ENCODE data around the gene SLC17A1. TPM values are rescaled to one million over a fixed set of nuclear protein-coding genes. Genes with fewer than 3 reads are reported as not detected.
A peak's percentile ranks its signal among the peaks of the same experiment; 100 is the strongest.
"Not testable (repeated sequence)": the region's sequence is repeated elsewhere in the genome, so short reads cannot be mapped to it uniquely, and the experiment has no call there.

SLC17A1 gene
- polyA plus RNA-seq, 1 donor, result 0.09 TPM

- WGBS (ENCODE audit: insufficient coverage, low lambda C conversion rate), result no CpG with 5 or more reads among the region's 1 CpG
- Histone ChIP-seq H3K27ac (ENCODE audit: low read length) (no peak overlapping the region), H3K4me1 (ENCODE audit: control insufficient read depth, insufficient read depth, low read length) (peaks cover 7% of the 10 kb centered on the region), H3K27me3 (ENCODE audit: control insufficient read depth, insufficient read depth, low read length) (no peaks in the 10 kb centered on the region), H3K36me3 (ENCODE audit: control insufficient read depth, insufficient read depth, low read length) (peaks cover 40% of the 10 kb centered on the region), H3K4me3 (ENCODE audit: low read length) (no peak overlapping the region), H3K9me3 (ENCODE audit: control insufficient read depth, low read depth, low read length) (no peaks in the 10 kb centered on the region)
- DNase-seq, result no peak
Observed at GRCh38 chr6:25768566-25768965, 63.3 kb downstream of the SLC17A1 start.

- H3K36me3 ChIP-seq (ENCODE audit: control insufficient read depth, insufficient read depth, low read length), result peaks cover 32% of the 10 kb centered on the region
- no peak overlapping the region for H3K4me3 ChIP-seq (ENCODE audit: low read length)
- H3K27ac ChIP-seq (ENCODE audit: low read length), result no peak overlapping the region
- H3K4me1 ChIP-seq (ENCODE audit: control insufficient read depth, insufficient read depth, low read length), result peaks cover 7% of the 10 kb centered on the region
- no peaks in the 10 kb centered on the region for H3K27me3 ChIP-seq (ENCODE audit: control insufficient read depth, insufficient read depth, low read length)
- H3K9me3 ChIP-seq (ENCODE audit: control insufficient read depth, low read depth, low read length), result no peaks in the 10 kb centered on the region
- no peak for DNase-seq
- WGBS (ENCODE audit: insufficient coverage, low lambda C conversion rate), result no CpG with 5 or more reads among the region's 2 CpGs
Observed at GRCh38 chr6:25764611-25765010, 67.2 kb downstream of the SLC17A1 start.

GRCh38 chr6:25757936-25758642 lies 73.8 kb downstream of the SLC17A1 start:
- H3K9me3 ChIP-seq (ENCODE audit: control insufficient read depth, low read depth, low read length), result no peaks in the 10 kb centered on the region
- H3K4me3 ChIP-seq (ENCODE audit: low read length), result peak overlapping the region; percentile 6
- no peaks in the 10 kb centered on the region for H3K27me3 ChIP-seq (ENCODE audit: control insufficient read depth, insufficient read depth, low read length)
- H3K27ac ChIP-seq (ENCODE audit: low read length), result no peak overlapping the region
- H3K36me3 ChIP-seq (ENCODE audit: control insufficient read depth, insufficient read depth, low read length), result peaks cover 4% of the 10 kb centered on the region
- DNase-seq, result no peak
- peaks cover 27% of the 10 kb centered on the region for H3K4me1 ChIP-seq (ENCODE audit: control insufficient read depth, insufficient read depth, low read length)
- WGBS (ENCODE audit: insufficient coverage, low lambda C conversion rate), result no CpG with 5 or more reads among the region's 6 CpGs

- no peaks in the 10 kb centered on the region for H3K27me3 ChIP-seq (ENCODE audit: control insufficient read depth, insufficient read depth, low read length)
- 87% methylated on average over 3 of the region's 9 CpGs for WGBS (ENCODE audit: insufficient coverage, low lambda C conversion rate)
- H3K4me1 ChIP-seq (ENCODE audit: control insufficient read depth, insufficient read depth, low read length), result peaks cover 31% of the 10 kb centered on the region
- peak overlapping the region; percentile 61 for H3K4me3 ChIP-seq (ENCODE audit: low read length)
- H3K9me3 ChIP-seq (ENCODE audit: control insufficient read depth, low read depth, low read length), result no peaks in the 10 kb centered on the region
- H3K36me3 ChIP-seq (ENCODE audit: control insufficient read depth, insufficient read depth, low read length), result no peaks in the 10 kb centered on the region
- H3K27ac ChIP-seq (ENCODE audit: low read length), result no peak overlapping the region
- no peak for DNase-seq
Observed at GRCh38 chr6:25756382-25757363, 75.2 kb downstream of the SLC17A1 start.

- no CpG with 5 or more reads among the region's 1 CpG for WGBS (ENCODE audit: insufficient coverage, low lambda C conversion rate)
- Histone ChIP-seq H3K27me3 (ENCODE audit: control insufficient read depth, insufficient read depth, low read length) (no peaks in the 10 kb centered on the region), H3K27ac (ENCODE audit: low read length) (peak overlapping the region; percentile 91), H3K9me3 (ENCODE audit: control insufficient read depth, low read depth, low read length) (no peaks in the 10 kb centered on the region), H3K4me1 (ENCODE audit: control insufficient read depth, insufficient read depth, low read length) (peaks cover 41% of the 10 kb centered on the region), H3K4me3 (ENCODE audit: low read length) (peak overlapping the region; percentile 61), H3K36me3 (ENCODE audit: control insufficient read depth, insufficient read depth, low read length) (no peaks in the 10 kb centered on the region)
- DNase-seq, result peak in 1 of 2 donors; percentile 65
Observed at GRCh38 chr6:25755483-25755882, 76.4 kb downstream of the SLC17A1 start.

- no peaks in the 10 kb centered on the region for H3K36me3 ChIP-seq (ENCODE audit: control insufficient read depth, insufficient read depth, low read length)
Observed at GRCh38 chr6:25754535-25754934, 77.3 kb downstream of the SLC17A1 start, which contains the start of gene SLC17A4. TSS of gene SLC17A4 (plus strand) at chr6:25754742. CDS start at chr6:25761963, 7,221 bp downstream.

GRCh38 chr6:25753079-25753478 lies 78.8 kb downstream of the SLC17A1 start:
- Histone ChIP-seq H3K9me3 (ENCODE audit: control insufficient read depth, low read depth, low read length) (no peaks in the 10 kb centered on the region), H3K36me3 (ENCODE audit: control insufficient read depth, insufficient read depth, low read length) (no peaks in the 10 kb centered on the region), H3K4me3 (ENCODE audit: low read length) (no peak overlapping the region), H3K4me1 (ENCODE audit: control insufficient read depth, insufficient read depth, low read length) (peaks cover 57% of the 10 kb centered on the region), H3K27ac (ENCODE audit: low read length) (no peak overlapping the region), H3K27me3 (ENCODE audit: control insufficient read depth, insufficient read depth, low read length) (no peaks in the 10 kb centered on the region)
- DNase-seq, result no peak

More at GRCh38 chr6:25754535-25754934, 77.3 kb downstream of the SLC17A1 start, which contains the start of gene SLC17A4:
- H3K4me3 ChIP-seq (ENCODE audit: low read length), result peak within 1 kb of the TSS; percentile 61
- peak in 1 of 2 donors; percentile 71 for DNase-seq
- peak within 1 kb of the TSS; percentile 91 for H3K27ac ChIP-seq (ENCODE audit: low read length)
- no peaks in the 10 kb centered on the region for H3K27me3 ChIP-seq (ENCODE audit: control insufficient read depth, insufficient read depth, low read length)
- no peaks in the 10 kb centered on the region for H3K9me3 ChIP-seq (ENCODE audit: control insufficient read depth, low read depth, low read length)
- H3K4me1 ChIP-seq (ENCODE audit: control insufficient read depth, insufficient read depth, low read length), result peaks cover 50% of the 10 kb centered on the region

GRCh38 chr6:25750906-25751305 lies 80.9 kb downstream of the SLC17A1 start:
- H3K27ac ChIP-seq (ENCODE audit: low read length), result peak overlapping the region; percentile 86
- no peaks in the 10 kb centered on the region for H3K9me3 ChIP-seq (ENCODE audit: control insufficient read depth, low read depth, low read length)
- no CpG with 5 or more reads among the region's 3 CpGs for WGBS (ENCODE audit: insufficient coverage, low lambda C conversion rate)
- H3K36me3 ChIP-seq (ENCODE audit: control insufficient read depth, insufficient read depth, low read length), result no peaks in the 10 kb centered on the region
- DNase-seq, result peak; percentile 79 to 89
- no peaks in the 10 kb centered on the region for H3K27me3 ChIP-seq (ENCODE audit: control insufficient read depth, insufficient read depth, low read length)
- H3K4me3 ChIP-seq (ENCODE audit: low read length), result no peak overlapping the region
- H3K4me1 ChIP-seq (ENCODE audit: control insufficient read depth, insufficient read depth, low read length), result peaks cover 52% of the 10 kb centered on the region

GRCh38 chr6:25749837-25750236 lies 82.0 kb downstream of the SLC17A1 start:
- Histone ChIP-seq H3K4me3 (ENCODE audit: low read length) (no peak overlapping the region), H3K27me3 (ENCODE audit: control insufficient read depth, insufficient read depth, low read length) (no peaks in the 10 kb centered on the region), H3K4me1 (ENCODE audit: control insufficient read depth, insufficient read depth, low read length) (peaks cover 59% of the 10 kb centered on the region), H3K36me3 (ENCODE audit: control insufficient read depth, insufficient read depth, low read length) (no peaks in the 10 kb centered on the region), H3K27ac (ENCODE audit: low read length) (peak overlapping the region; percentile 86), H3K9me3 (ENCODE audit: control insufficient read depth, low read depth, low read length) (no peaks in the 10 kb centered on the region)
- DNase-seq, result no peak
- WGBS (ENCODE audit: insufficient coverage, low lambda C conversion rate), result 70% methylated on average over 2 of the region's 2 CpGs

- H3K36me3 ChIP-seq (ENCODE audit: control insufficient read depth, insufficient read depth, low read length); DNase-seq; H3K9me3 ChIP-seq (ENCODE audit: control insufficient read depth, low read depth, low read length); H3K27me3 ChIP-seq (ENCODE audit: control insufficient read depth, insufficient read depth, low read length); H3K4me3 ChIP-seq (ENCODE audit: low read length): not testable (repeated sequence)
- no CpG with 5 or more reads among the region's 17 CpGs for WGBS (ENCODE audit: insufficient coverage, low lambda C conversion rate)
- peaks cover 62% of the 10 kb centered on the region for H3K4me1 ChIP-seq (ENCODE audit: control insufficient read depth, insufficient read depth, low read length)
- H3K27ac ChIP-seq (ENCODE audit: low read length), result peak overlapping the region; percentile 86
Observed at GRCh38 chr6:25748601-25749517, 83.0 kb downstream of the SLC17A1 start.
